Body of pancreas (tissue), 4 donors: ENCODE results near the gene MAML3.

Source experiments
- POLR2A ChIP-seq, 3 donors: fragments of 450-650 bp; IDR thresholded peaks; one replicate each; pipeline ENCODE4 v1.6.1; 2016; ENCODE audit warnings: antibody characterized with exemption in 3 of 3, mild to moderate bottlenecking in 2 of 3
- TF ChIP-seq, protein P1 (sequence below), 7 experiments: fragments of 450-650 bp in 4 of 7; fragments of 200-600 bp in 3 of 7; sonication (generic) in 3 of 7; IDR thresholded peaks; one replicate each; pipeline ENCODE4 v1.5.1; 2016 to 2019; ENCODE audit warnings: antibody characterized with exemption in 7 of 7

DNA sequence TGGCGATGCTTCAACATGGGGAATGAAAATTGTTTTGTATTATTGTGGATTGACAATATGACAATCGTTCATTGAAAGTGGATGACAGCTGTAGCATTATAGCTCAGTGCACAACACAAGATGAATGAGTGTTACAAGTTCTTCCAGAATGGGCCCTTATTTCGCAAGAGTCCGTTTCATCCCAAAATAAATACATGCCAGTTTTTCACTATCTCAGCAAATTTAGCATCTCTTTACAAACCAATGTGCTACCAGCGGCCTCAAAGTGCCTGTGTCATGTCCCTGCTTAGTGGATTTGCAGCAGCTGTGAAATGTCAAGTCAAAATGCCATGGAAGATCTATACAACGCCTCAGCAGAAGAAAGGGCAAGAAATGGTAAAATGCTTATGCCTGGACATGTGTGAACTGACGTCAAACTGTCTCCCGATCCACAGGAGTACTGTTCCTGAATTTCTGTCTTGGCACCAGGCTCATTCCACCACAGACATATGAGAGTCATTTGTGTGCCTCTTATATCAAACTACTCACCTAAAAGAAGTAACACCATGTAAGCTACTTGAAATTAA, 109.6 kb downstream of the MAML3 start:
- TF ChIP-seq POLR2A (IDR thresholded peaks at IDR 0.05): no peak
- TF ChIP-seq, protein P1, sequence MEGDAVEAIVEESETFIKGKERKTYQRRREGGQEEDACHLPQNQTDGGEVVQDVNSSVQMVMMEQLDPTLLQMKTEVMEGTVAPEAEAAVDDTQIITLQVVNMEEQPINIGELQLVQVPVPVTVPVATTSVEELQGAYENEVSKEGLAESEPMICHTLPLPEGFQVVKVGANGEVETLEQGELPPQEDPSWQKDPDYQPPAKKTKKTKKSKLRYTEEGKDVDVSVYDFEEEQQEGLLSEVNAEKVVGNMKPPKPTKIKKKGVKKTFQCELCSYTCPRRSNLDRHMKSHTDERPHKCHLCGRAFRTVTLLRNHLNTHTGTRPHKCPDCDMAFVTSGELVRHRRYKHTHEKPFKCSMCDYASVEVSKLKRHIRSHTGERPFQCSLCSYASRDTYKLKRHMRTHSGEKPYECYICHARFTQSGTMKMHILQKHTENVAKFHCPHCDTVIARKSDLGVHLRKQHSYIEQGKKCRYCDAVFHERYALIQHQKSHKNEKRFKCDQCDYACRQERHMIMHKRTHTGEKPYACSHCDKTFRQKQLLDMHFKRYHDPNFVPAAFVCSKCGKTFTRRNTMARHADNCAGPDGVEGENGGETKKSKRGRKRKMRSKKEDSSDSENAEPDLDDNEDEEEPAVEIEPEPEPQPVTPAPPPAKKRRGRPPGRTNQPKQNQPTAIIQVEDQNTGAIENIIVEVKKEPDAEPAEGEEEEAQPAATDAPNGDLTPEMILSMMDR (IDR thresholded peaks at IDR 0.05): no peak
